ENCODE data around the gene RANBP1. TPM values are rescaled to one million over a fixed set of nuclear protein-coding genes. Genes with fewer than 3 reads are reported as not detected.

RANBP1 gene
- total RNA-seq, 6 donors from 2014 or later, result 55.3 to 154 (median 87.8) TPM

- H3K27me3 ChIP-seq, result no peaks in the 10 kb centered on the region
- H3K4me1 ChIP-seq, result no peaks in the 10 kb centered on the region
- no peak overlapping the region for H3K27ac ChIP-seq
- WGBS, 2 donors, result 92% methylated on average over 18 of the region's 18 CpGs; no CpG with 5 or more reads in 1 of the 2 donors
- DNase-seq, result peak in 1 of 2 donors; percentile 77
- H3K4me3 ChIP-seq, result no peak overlapping the region
- ATAC-seq (ENCODE audit: low FRiP score in 2 of 2), result no peak
- TF ChIP-seq POLR2A (IDR thresholded peaks at IDR 0.05) (no peak), POLR2AphosphoS5 (IDR thresholded peaks at IDR 0.05) (no peak), EP300 (IDR thresholded peaks at IDR 0.05) (no peak)
- TF ChIP-seq, protein P1, sequence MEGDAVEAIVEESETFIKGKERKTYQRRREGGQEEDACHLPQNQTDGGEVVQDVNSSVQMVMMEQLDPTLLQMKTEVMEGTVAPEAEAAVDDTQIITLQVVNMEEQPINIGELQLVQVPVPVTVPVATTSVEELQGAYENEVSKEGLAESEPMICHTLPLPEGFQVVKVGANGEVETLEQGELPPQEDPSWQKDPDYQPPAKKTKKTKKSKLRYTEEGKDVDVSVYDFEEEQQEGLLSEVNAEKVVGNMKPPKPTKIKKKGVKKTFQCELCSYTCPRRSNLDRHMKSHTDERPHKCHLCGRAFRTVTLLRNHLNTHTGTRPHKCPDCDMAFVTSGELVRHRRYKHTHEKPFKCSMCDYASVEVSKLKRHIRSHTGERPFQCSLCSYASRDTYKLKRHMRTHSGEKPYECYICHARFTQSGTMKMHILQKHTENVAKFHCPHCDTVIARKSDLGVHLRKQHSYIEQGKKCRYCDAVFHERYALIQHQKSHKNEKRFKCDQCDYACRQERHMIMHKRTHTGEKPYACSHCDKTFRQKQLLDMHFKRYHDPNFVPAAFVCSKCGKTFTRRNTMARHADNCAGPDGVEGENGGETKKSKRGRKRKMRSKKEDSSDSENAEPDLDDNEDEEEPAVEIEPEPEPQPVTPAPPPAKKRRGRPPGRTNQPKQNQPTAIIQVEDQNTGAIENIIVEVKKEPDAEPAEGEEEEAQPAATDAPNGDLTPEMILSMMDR (IDR thresholded peaks at IDR 0.05), result no peak
- peaks cover 0 to 18% (median 9%) of the 10 kb centered on the region in 4 donors for H3K36me3 ChIP-seq
- no peaks in the 10 kb centered on the region for H3K9me3 ChIP-seq
These were observed 32.5 kb downstream of the RANBP1 start for GRCh38 chr22:20148414-20148813.

DNA sequence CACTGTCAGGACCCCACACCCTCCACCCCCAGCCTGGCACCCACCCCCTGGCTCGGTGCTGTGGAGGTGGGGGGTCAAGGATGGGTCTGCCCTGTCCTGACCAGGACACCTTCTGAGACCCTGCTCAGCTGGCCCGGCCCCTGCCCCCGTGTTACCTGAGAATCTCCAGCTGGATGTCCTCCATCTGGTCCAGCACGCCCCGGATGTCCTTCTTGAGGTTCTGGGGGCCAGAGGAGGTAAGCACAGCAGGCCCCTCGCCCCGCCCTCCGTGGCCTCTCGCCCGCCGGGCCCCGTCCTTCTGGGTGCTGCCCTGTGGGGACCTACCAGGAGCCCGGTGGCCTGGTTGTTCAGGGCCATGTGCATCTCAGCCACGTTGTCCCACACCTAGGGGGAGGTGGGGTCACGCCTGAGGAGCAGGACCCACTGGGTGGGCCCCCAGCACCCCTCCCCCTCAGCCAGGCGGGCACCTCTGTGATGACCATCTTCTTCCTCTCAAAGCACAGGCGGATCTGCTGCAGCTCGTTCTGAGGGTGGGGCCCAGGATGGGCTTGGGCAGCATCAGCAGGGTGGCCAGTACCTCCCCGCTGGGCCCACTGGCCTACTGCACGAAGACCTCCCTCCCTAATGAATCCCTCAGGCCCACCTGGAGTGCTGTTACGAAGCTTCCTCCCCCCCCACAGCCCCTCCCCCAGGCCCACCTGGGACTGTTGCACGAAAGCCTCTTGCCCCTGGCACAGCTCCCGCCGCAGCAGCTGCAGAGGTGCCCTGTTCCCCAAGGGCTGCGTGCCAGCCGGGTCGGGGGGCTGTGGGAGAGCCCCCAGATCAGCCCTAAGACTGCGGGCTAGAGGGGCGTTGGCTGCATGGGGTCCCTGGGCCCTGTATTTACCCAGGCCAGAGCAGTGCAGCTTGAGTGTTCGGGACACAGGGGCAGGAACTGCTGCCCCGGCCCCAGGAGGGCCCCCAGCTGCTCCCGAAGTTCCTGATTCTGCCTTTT is 33.6 kb downstream of the RANBP1 start:
- Histone ChIP-seq H3K9me3 (no peaks in the 10 kb centered on the region), H3K27ac (no peak overlapping the region), H3K36me3 (peaks cover 0 to 11% (median 3%) of the 10 kb centered on the region in 4 donors), H3K4me3 (no peak overlapping the region), H3K4me1 (no peaks in the 10 kb centered on the region), H3K27me3 (no peaks in the 10 kb centered on the region)
- 55 to 70% methylated on average over 20 of the region's 32 CpGs for WGBS, 2 donors
- DNase-seq (peak in 1 of 2 donors; percentile 82), ATAC-seq (ENCODE audit: low FRiP score in 2 of 2) (no peak)
- no peak for TF ChIP-seq EP300 (IDR thresholded peaks at IDR 0.05)
- TF ChIP-seq POLR2A (IDR thresholded peaks at IDR 0.05), result no peak
- TF ChIP-seq, protein P1 (IDR thresholded peaks at IDR 0.05), result no peak
- no peak for TF ChIP-seq POLR2AphosphoS5 (IDR thresholded peaks at IDR 0.05)

DNA sequence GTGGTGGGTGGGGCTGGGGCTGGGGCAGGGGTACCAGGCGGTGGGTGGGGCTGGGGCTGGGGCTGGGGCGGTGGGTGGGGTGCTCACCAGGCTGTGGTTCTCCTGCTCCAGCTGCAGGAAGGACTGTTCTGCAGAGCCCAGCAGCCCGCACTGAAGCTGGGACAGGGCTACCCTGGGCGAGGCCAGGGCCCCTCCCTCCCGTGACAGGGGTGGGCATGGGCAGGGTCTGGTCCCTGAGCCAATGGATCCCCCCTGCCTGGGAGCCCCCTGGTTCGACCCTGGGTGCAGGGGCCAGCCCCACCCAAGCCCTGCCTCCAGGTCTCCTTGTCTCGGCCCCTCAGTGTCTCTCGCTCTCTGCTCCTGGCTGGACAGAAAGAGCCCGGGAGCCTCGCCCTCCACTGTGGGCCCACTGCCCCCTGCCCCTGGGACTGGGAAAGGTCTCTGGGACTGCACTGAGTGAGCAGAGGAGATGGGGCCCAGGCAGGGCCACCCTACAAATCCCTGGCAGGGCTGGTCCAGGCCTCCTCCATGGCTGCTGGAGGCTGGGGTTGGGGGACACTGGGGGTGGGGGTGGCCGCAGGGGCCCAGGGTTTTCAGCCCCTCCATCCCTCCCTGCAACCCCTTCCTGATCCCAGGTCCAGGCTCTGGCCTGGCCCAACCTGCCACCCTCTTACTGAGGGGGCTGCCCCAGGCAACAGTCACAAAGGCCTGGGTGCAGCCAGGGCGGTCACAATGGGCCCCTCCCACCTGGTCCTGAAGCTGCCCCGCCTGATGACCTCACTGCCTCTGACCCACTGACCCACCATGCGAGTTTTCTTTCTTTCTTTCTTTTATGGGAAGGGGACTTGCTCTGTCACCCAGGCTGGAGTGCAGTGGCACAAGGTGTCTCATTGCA is 34.7 kb downstream of the RANBP1 start, which contains the start of gene CCDC188:
Gene CCDC188, minus strand, starts transcription at position 675 of the 895 bp plus-strand sequence. Its CDS starts 69 bp downstream, at position 606.
- Histone ChIP-seq H3K27me3 (peaks cover 0 to 6% (median 0%) of the 10 kb centered on the region in 4 donors), H3K4me3 (no peak within 1 kb of the TSS), H3K4me1 (peaks cover 0 to 9% (median 3%) of the 10 kb centered on the region in 4 donors), H3K9me3 (no peaks in the 10 kb centered on the region), H3K36me3 (peaks cover 0 to 5% (median 1%) of the 10 kb centered on the region in 4 donors), H3K27ac (no peak within 1 kb of the TSS)
- ATAC-seq (ENCODE audit: low FRiP score in 2 of 2) (no peak), DNase-seq (peak in 1 of 2 donors; percentile 62)
- TF ChIP-seq, protein P1 (IDR thresholded peaks at IDR 0.05), result no peak
- TF ChIP-seq POLR2AphosphoS5 (IDR thresholded peaks at IDR 0.05) (no peak), POLR2A (IDR thresholded peaks at IDR 0.05) (no peak)
- 72 to 88% methylated on average over 3 to 10 of the region's 14 CpGs for WGBS, 2 donors

DNA sequence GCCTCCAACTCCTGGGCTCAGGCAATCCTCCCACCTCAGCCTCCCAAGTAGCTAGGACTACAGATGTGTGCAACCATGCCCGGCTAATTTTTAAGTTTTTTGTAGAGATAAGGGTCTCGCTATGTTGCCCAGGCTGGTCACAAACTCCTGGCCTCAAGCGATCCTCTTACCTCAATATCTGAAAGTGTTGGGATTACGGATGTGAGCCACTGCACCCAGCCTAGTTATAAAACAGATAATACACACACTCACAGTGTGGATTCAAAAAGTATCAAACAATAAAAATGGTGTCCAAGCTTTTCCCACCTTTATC is 35.3 kb downstream of the RANBP1 start:
- H3K9me3 ChIP-seq, result no peaks in the 10 kb centered on the region
- no peaks in the 10 kb centered on the region for H3K36me3 ChIP-seq
- H3K4me3 ChIP-seq, result no peak overlapping the region
- DNase-seq (no peak), ATAC-seq (ENCODE audit: low FRiP score in 2 of 2) (no peak)
- H3K4me1 ChIP-seq, result peaks cover 0 to 9% (median 4%) of the 10 kb centered on the region in 4 donors
- TF ChIP-seq EP300 (IDR thresholded peaks at IDR 0.05), result no peak
- TF ChIP-seq POLR2A (IDR thresholded peaks at IDR 0.05), result no peak
- TF ChIP-seq, protein P1 (IDR thresholded peaks at IDR 0.05), result no peak
- TF ChIP-seq POLR2AphosphoS5 (IDR thresholded peaks at IDR 0.05), result no peak
- H3K27ac ChIP-seq, result no peak overlapping the region
- WGBS, 2 donors, result 87 to 95% methylated on average over 4 of the region's 4 CpGs
- peaks cover 0 to 6% (median 0%) of the 10 kb centered on the region in 4 donors for H3K27me3 ChIP-seq
